Measurements from ENCODE around the gene DIS3. TPM values are rescaled to one million over a fixed set of nuclear protein-coding genes. Genes with fewer than 3 reads are reported as not detected.
"Not testable (repeated sequence)": the region's sequence is repeated elsewhere in the genome, so short reads cannot be mapped to it uniquely, and the experiment has no call there.

DIS3 gene
- 10 to 100 TPM; 33.7 to 36.5 (median 34.0) TPM for polyA plus RNA-seq (ENCODE audit: insufficient read length in 3 of 3)
- long read RNA-seq, donor 1, full-length matches to known transcripts, result 2 of 8 reads
- long read RNA-seq, donor 1, partial matches to known transcripts, result 6 of 8 reads
- long read RNA-seq, donor 1, other reads (novel, unspliced or antisense), result 0 of 8 reads
- long read RNA-seq, donor 2, full-length matches to known transcripts, result 6 of 55 reads
- long read RNA-seq, donor 2, partial matches to known transcripts, result 38 of 55 reads
- long read RNA-seq, donor 2, other reads (novel, unspliced or antisense), result 11 of 55 reads
- long read RNA-seq, donor 3, full-length matches to known transcripts, result 2 of 2 reads
- long read RNA-seq, donor 3, partial matches to known transcripts, result 0 of 2 reads
- long read RNA-seq, donor 3, other reads (novel, unspliced or antisense), result 0 of 2 reads
- long read RNA-seq, donor 4, full-length matches to known transcripts, result 3 of 16 reads
- long read RNA-seq, donor 4, partial matches to known transcripts, result 13 of 16 reads
- long read RNA-seq, donor 4, other reads (novel, unspliced or antisense), result 0 of 16 reads
- long read RNA-seq, donor 5, result 0 reads
- long read RNA-seq, donor 6, full-length matches to known transcripts, result 1 of 12 reads
- long read RNA-seq, donor 6, partial matches to known transcripts, result 11 of 12 reads
- long read RNA-seq, donor 6, other reads (novel, unspliced or antisense), result 0 of 12 reads
- long read RNA-seq, donor 7, partial matches to known transcripts, result 18 of 18 reads
- long read RNA-seq, donor 7, other reads (novel, unspliced or antisense), result 0 of 18 reads
- long read RNA-seq, donor 8, result 0 reads
- long read RNA-seq, donor 9, full-length matches to known transcripts, result 3 of 19 reads
- long read RNA-seq, donor 9, partial matches to known transcripts, result 16 of 19 reads
- long read RNA-seq, donor 9, other reads (novel, unspliced or antisense), result 0 of 19 reads
- long read RNA-seq, donor 10, partial matches to known transcripts, result 16 of 16 reads
- long read RNA-seq, donor 10, other reads (novel, unspliced or antisense), result 0 of 16 reads
- long read RNA-seq, donor 11, full-length matches to known transcripts, result 2 of 29 reads
- long read RNA-seq, donor 11, partial matches to known transcripts, result 22 of 29 reads
- long read RNA-seq, donor 11, other reads (novel, unspliced or antisense), result 5 of 29 reads
- long read RNA-seq, donor 12, full-length matches to known transcripts, result 5 of 22 reads
- long read RNA-seq, donor 12, partial matches to known transcripts, result 17 of 22 reads
- long read RNA-seq, donor 12, other reads (novel, unspliced or antisense), result 0 of 22 reads
- long read RNA-seq, donor 13, full-length matches to known transcripts, result 2 of 8 reads
- long read RNA-seq, donor 13, partial matches to known transcripts, result 6 of 8 reads
- long read RNA-seq, donor 13, other reads (novel, unspliced or antisense), result 0 of 8 reads
- long read RNA-seq, donor 14, result 0 reads
- long read RNA-seq, donor 15, result 0 reads
- long read RNA-seq, donor 16, full-length matches to known transcripts, result 3 of 3 reads
- long read RNA-seq, donor 16, partial matches to known transcripts, result 0 of 3 reads
- long read RNA-seq, donor 16, other reads (novel, unspliced or antisense), result 0 of 3 reads

GRCh38 chr13:72781451-72782439 lies at the start of gene DIS3, which contains the start of gene PIBF1:
Gene DIS3, minus strand, starts transcription at chr13:72781900. Its CDS starts 68 bp downstream, at chr13:72781832.
Gene PIBF1, plus strand, starts transcription at chr13:72782133. Its CDS starts 1,337 bp downstream, at chr13:72783470.
- peak; percentile 98 for DNase-seq

GRCh38 chr13:72823724-72824123 lies 42.0 kb upstream of the DIS3 start:
- no peak for DNase-seq

DNA sequence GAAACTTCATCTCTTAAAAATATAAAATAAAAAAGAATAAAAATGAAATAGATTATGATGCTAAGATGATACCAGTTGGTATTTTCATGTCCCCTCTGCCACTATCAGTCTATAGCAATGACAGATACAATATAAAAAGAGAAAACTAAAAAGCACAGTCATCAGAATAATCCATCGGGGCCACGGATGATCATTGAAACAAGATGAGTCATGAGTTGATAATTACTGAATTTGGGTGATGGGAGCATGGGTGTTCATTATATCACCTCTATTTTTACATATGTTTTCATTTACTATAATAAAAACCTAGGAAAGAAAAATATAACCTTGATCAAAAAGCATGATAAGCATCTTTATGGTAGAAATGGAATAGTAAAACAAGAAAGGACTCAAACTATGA lies 41.4 kb upstream of the DIS3 start:
- no peak for DNase-seq

- DNase-seq, result no peak
Observed at GRCh38 chr13:72820898-72821279, 39.2 kb upstream of the DIS3 start.

GRCh38 chr13:72820156-72820897 lies 38.6 kb upstream of the DIS3 start:
- DNase-seq, result no peak

DNA sequence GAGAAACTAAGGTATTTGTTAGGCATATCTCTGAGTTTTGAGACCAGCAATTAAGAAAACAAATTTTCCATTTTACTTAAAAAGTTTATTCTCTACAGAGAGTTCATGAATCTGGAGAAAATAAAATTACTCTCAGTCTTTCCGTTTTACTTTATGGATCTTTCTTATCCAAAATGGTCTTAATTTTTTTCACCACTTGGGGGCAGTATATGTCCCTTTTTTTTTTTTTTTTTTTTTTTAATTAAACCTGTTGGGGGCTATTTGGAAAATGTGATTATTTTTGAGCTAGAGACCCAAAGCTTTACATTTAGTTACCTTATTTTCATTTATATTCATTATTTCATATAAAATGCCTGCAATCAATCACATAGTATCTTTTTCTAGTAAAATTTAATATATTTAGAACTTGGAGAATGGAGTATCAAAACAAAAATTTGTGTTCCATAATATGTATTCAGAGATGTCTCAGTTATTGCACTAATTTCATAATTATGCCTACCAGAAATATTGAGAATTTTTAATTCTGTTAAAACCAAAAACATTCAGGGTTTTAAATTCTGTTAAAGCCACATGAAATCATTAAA lies 27.3 kb upstream of the DIS3 start:
- DNase-seq, result peak; percentile 7

GRCh38 chr13:72806514-72806913 lies 24.8 kb upstream of the DIS3 start:
- DNase-seq, result not testable (repeated sequence)

- no peak for DNase-seq
Observed at GRCh38 chr13:72805676-72806346, 24.1 kb upstream of the DIS3 start.

DNA sequence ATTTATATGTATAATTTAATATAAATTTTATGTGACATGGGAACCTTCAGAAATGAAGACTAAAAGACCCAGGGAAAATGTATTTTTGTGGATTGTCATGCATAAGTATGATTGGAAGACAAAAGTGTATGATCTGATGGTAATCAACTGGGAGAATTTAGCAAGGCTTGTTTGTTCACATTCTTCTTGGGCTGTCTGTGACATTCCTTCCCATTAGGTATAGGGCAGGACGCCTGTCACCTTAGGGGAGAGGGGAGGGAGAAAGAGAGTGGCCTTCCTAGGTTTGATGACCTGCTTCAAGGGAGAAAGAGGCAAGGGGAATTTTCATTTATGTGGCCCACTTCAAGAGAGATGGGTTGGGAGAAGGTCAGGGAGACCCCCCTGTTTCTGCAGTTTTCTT lies 22.6 kb upstream of the DIS3 start:
- DNase-seq, result no peak

DNA sequence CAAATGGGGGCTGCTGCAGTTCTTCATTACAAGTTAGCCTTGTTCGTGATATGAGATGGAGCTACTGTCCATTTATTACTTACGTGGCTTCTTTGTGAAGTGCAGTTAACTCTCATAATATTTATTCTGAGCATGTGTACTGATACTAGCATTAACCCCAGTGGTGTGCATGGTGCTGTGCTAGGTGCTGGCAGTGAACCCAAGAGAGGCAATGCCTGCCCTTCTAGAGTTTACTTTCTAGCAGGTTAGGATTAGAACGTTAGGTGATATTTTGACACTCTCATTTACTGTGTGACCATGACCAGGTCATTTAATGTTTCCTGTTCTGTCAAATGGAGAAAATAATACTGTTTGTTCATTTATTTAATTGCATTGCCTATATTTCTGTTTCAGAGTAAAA lies 17.1 kb upstream of the DIS3 start:
- DNase-seq, result no peak

- no peak for DNase-seq
Observed at GRCh38 chr13:72792640-72793039, 10.9 kb upstream of the DIS3 start.

- DNase-seq, result no peak
Observed at GRCh38 chr13:72788831-72789230, 7.1 kb upstream of the DIS3 start.

- not testable (repeated sequence) for DNase-seq
Observed at GRCh38 chr13:72784679-72785078, 3.0 kb upstream of the DIS3 start.

GRCh38 chr13:72782717-72783116 lies 1.0 kb upstream of the DIS3 start:
- DNase-seq, result no peak

DNA sequence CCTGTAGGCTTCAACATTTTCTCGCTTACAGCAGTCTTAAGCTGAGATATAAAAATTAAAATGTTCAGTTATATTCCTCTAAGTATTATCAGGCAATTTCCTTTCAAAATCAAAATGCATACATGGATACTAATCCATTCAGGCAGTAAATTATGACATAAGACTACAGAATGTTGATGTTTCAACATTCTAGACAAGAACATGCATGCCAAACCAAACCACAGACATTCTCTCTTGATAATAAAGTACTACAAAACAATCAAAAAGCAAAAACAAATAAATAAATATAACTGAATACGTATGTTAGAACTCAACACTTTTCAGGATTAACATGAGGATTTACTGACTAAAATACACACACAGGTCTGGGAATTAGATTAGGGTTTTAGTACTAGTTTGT lies 7.7 kb downstream of the DIS3 start:
- no peak for DNase-seq

DNA sequence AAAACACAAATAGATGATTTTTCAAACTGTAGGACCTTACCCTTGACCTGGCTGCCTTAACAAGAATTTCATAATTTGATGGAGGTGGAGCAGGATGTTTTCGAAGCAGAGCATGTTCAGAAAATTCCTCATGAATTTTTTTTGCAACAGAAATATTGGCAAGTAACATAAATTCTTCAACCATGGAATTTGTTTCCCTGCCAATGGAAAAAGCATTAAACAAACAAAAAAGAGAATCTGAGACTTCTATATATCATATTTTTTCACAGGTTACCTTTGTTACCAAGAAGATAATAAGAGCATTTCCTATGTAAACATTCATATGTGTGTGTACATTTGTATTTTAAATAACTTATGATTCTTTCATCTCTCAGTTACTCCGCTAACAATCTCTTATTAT lies 18.3 kb downstream of the DIS3 start:
- DNase-seq, result no peak

- no peak for DNase-seq
Observed at GRCh38 chr13:72760189-72760588, 21.5 kb downstream of the DIS3 start.
